ENCODE results near the gene ZFAND4.
"Not testable (repeated sequence)": the region's sequence is repeated elsewhere in the genome, so short reads cannot be mapped to it uniquely, and the experiment has no call there.

Gene ZFAND4

DNA sequence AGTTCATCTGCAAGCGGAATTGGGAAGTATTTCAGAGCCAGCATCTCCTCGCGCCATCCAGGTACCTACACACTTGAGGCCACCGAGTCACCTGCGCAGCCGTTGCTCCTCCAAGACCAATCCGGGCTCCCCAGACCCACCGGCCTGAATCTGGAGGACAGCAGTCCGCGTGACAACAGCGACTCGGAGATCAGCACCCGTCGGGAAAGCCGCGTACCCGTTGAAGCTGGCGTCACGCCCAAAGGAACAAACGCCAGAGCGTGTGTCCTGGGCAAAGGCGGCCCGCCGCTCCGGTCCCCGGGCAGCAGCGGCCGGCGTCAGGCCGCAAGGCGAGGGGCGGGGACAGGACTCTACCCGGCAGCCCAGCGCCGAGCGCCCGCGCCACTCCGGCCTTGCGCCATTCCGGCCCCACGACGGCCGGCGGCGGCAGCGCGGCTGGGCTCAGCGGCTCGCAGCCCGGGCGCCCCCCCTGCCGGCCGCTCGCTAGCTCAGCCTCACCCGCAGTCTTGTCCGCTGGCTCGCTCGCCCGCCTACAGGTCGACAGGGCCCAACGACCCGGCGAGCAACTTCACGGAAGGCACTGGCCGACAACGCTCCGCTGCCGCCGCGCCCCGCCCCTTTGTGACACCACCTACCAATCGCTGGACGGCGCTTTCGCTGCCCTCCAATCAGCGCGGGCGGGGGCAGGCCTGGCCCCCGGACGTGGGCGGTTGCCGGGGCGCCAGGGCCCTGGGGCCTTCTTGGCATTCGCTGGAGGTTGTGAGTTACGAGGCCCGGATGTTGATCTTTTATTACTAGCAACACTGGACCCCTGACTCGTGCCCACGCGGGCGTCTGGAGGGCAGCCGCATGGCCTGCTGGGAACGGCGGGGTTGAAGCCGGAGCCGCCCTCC, at the start of gene ZFAND4:
Gene ZFAND4, minus strand, starts transcription at position 592 of the 893 bp plus-strand sequence. CDS start 9,047 bp downstream, outside the sequence.
- peak; percentile 99 for DNase-seq (ENCODE audit: low spot score)

DNA sequence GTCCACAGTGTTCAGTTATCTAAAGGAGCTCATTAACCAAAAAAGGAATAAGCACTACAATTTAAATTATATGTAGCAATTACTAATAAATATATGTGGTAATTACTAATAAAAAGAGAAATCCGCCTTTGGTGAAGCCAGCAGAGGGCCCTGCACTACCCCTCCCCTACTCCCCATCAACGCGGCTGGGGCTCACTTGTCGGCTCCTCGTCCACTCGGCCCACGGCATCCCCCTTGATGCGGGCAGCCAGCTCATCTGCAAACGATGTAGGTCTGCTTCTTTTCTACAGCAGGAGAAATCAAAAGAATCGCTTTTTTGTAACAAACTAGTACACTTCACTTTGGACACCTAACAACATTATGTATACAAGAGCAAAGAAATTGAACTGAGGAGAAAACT, 48.9 kb upstream of the ZFAND4 start:
- DNase-seq (ENCODE audit: low spot score): not testable (repeated sequence)

DNA sequence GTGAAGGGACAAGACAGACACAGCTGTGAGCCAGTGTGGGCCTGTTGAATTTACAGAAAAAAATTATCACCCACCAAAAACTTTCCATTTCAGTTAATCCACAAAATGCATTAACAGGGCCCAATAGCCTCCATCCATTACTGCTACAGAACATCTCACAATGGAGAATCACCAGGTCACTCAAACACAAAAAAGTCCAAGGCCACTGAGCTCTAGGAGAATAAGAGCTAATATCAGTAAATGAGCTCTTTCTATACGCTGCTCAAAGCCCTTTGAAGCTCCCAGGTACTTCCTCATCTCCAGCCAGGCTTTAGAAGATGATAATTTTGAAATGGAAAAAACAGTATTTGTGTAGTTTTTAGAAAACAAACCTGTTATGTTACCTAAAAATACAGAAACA, 45.1 kb upstream of the ZFAND4 start:
- not testable (repeated sequence) for DNase-seq (ENCODE audit: low spot score)

DNA sequence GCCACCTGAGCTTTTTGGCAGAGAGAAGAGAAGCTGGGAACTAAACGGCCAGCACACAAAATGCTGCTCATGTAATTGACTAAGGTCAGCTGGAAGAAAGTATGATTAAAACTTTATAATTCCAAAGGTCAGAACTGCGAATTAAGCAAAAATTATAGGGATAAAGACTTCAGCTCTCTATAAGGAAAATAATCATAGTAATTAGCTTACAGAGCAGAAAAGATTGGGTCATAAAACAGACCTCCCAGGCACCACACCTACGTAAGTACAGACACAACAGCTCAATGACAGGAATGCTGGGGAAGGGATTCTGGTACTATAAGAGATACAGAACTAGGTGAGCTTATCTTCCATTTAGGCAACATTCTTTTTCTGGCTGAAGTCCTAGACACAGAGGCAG, 44.5 kb upstream of the ZFAND4 start:
- DNase-seq (ENCODE audit: low spot score): not testable (repeated sequence)

DNA sequence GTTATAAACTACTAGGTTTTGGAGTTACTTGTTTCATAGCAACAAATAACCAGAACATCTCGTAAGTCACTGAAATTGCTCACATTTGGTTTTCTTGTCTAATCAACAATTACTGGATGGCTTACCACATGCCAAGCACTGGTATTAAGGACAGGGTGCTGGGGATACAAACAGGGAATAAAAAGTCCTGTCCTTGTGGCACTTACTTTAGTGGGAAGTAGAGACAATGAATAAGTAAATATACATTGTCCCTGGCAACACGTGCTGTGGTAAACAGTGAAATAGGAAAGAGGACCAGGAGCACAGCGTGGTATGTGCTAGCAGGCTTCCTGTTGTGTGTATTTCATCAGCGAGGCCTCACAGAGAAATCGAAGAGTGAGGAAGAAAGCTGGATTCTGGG, 38.7 kb upstream of the ZFAND4 start:
- DNase-seq (ENCODE audit: low spot score): not testable (repeated sequence)

DNA sequence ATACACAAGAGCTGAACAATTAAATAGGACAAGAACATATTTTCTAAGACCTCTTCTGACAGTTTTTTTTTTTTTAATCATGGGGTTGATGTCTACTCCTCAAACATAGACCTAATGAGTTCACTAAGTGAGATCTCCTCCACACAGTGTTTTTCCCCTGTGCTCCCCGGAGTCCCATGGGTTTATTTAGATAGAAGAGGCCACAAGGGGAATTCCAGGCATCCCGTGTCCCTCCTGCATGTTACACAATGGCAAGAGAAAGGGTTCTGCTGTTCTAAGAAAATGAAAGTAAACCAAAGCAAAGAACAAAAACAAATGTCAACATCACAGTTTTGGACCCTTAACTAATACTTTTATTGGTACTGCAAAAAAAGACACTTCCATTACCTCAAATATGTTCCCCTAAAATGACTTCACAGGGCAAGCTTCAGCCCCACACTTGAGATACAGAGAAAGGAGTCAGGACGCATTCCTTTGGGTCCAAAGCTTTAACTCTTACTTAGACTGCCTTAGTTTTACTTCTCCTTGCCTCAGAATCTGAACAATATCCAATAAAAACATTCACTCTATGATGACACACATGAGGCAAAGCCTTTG, 37.7 kb upstream of the ZFAND4 start:
- peak; percentile 6 for DNase-seq (ENCODE audit: low spot score)

DNA sequence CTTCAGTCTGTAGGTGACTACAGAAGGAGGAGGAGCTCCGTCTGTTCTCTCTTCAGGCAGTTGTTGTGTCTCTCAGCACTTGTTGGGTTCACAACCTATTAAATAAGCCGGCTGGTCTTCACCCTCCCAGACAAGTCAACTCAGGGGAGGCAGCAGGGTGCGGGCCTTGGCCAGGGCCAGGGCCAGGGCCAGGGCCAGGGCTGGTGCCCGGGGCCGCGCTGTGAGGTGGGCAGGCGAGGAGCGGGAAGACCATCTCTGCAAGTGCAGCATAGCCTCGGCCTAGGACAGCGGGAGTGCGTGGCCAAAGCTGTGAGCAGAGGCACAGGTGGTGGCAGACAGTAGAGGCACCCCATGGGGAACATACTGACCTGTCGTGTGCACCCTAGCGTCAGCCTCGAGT, 5.9 kb upstream of the ZFAND4 start:
- DNase-seq (ENCODE audit: low spot score): not testable (repeated sequence)

DNA sequence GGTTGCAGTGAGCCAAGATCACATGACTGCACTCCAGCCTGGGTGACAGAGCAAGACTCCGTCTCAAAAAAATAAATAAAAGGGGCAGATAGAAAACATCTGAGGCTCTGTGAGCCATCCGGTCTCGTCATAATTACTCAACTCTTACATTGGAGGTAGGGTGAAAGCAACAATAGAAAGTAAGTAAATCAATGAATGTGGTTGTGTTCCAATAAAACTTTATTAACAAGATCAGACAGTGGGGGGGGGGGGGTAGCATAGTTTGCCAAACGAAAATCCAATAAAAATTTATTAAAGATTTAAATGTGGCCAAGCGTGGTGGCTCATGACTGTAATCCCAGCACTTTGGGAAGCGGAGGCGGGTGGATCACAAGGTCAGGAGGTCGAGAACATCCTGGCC, 2.8 kb upstream of the ZFAND4 start:
- DNase-seq (ENCODE audit: low spot score): no peak

DNA sequence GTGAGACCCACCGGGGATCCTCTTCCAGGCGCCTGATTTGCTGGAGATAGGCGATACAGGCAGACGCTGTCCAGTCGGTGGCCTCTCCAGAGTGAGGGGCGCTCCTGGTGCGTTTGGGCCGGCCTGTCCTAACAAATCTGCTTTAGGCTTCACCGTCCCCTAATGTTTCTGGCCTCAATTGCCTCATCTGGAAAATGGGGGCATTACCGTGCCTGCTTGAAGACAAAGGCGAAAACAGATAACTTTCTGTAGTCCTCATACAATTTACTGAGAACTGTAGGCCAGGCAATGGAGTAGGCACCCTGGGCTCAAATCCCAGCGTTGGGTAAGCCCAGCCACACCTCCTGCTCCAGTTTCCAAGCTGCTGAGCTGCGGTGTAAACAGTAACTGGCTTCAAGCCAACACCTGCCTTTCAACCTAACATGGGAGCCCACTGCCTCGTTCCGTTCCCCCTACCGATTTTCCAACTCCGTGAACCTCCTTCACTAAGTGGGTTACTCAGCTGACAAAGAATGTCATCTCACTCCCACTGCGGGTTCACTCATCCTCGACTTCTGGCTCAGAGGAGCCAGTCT, 589 bp upstream of the ZFAND4 start:
- DNase-seq (ENCODE audit: low spot score): peak; percentile 17

DNA sequence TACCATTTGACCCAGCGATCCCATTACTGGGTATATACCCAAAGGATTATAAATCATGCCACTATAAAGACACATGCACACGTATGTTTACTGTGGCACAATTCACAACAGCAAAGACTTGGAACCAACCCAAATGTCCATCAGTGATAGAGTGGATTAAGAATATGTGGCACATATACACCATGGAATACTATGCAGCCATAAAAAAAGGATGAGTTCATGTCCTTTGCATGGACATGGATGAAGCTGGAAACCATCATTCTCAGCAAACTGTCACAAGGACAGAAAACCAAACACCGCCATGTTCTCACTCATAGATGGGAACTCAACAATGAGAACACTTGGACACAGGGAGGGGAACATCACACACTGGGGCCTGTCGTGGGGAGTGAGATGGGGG, 1.3 kb downstream of the ZFAND4 start:
- DNase-seq (ENCODE audit: low spot score): not testable (repeated sequence)

DNA sequence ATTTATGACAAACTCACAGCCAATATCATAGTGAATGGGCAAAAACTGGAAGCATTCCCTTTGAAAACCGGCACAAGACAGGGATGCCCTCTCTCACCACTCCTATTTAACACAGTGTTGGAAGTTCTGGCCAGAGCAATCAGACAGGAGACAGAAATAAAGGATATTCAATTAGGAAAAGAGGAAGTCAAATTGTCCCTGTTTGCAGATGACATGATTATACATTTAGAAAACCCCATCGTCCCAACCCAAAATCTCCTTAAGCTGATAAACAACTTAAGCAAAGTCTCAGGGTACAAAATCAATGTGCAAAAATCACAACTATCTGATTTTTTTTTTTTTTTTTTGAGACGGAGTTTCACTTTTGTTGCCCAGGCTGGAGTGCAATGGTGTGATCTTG, 2.7 kb downstream of the ZFAND4 start:
- not testable (repeated sequence) for DNase-seq (ENCODE audit: low spot score)

DNA sequence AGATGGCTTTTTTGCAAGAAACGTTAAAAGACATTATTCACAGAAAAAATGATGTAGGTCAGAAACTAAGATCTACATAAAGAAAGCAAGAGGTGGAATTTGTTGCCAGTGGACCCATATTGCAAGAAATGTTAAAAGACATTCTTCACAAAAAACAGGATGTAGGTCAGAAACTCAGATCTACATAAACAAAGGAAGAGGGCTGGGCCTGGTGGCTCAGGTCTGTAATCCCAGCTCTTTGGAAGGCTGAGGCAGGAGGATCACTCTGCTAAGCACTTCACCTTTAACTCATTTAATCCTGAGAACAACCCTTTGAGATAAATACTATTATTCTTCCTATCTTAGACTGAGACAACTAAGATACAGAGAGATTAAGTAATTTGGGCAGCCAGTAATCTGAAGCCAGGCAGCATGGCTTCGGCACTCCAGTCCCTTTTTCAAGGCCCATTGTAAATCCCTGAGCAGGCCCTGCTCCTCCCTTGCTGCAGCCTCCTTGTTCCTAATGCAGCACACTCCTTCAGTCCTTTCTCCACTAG, 11.6 kb downstream of the ZFAND4 start:
- DNase-seq (ENCODE audit: low spot score): no peak

DNA sequence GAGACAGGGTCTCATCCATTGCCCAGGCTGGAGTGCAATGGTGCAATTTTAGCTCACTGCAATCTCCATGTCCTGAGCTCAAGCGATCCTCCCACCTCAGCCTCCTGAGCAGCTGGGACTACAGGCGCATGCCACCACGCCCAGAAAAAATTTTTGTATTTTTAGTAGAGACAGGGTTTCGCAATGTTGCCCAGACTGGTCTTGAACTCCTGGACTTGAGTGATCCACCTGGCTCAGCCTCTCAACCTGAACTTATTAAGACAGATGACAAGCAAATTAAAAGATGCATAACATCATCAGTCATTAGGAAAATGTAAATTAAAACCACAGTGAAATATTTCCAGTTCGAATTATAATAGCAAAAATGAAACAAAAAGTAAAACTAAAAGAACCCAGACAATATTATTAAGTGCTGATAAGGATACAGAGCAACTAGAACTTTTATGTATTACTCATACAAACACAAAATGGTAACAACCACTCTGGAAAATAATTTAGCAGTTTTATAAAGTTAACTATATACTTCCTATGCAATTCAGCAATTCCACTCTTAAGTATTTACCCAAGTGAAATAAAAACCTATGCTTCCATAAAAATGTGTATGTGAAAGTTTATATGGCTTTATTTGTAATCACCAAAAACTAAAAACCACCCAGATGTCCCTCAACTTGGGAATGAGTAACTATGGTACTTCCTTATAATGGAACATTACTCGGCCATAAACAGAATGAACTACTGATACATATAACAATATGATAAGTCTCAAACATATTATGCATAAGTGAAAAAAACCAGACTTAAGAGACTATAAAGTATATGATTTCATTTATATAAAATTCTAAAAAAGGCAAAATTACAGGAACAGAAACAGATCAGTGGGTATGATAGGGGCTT, 15.3 kb downstream of the ZFAND4 start:
- no peak for DNase-seq (ENCODE audit: low spot score)

DNA sequence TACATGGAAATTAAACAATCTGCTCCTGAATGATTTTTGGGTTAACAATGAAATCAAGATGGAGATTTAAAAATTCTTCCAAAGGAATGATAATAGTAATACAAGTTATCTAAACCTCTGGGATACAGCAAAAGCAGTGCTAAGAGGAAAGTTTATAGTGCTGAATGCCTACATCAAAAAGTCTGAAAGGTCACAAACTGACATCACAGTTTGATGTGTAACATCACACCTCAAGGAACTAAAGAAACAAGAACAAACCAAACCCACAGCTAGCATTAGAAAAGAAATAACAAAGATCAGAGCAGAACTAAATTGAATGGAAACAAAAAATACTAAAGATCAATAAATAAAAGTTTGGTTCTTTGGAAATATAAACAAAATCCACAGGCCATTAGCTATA, 17.4 kb downstream of the ZFAND4 start:
- DNase-seq (ENCODE audit: low spot score): no peak

DNA sequence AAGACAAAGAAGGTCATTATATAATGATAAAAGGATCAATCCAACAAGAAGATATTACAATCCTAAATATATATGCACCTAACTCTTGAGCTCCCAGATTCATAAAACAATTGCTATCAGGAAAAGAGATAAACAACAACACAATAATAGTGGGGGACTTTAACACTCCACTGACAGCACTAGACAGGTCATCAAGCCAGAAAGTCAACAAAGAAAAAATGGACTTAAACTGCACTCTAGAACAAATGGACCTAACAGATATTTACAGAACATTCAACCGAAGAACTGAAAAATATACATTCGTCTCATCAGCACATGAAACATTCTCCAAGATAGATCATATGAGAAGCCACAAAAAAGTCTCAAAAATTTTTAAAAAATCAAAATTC, 17.8 kb downstream of the ZFAND4 start:
- not testable (repeated sequence) for DNase-seq (ENCODE audit: low spot score)

DNA sequence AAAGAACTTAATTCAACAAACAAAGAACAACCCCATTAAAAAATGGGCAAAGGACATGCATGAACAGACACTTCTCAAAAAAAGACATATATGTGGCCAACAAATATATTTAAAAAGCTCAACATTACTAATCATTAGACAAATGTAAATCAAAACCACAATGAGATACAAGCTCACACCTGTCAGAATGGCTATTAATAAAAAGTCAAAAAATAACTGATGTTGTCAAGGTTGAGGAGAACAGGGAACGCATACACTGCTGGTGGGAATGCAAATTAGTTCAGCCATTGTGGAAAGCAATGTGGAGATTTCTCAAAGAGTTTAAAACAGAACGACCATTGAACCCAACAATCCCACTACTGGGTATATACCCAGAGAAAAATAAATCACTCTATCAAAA, 19.1 kb downstream of the ZFAND4 start:
- DNase-seq (ENCODE audit: low spot score): no peak

DNA sequence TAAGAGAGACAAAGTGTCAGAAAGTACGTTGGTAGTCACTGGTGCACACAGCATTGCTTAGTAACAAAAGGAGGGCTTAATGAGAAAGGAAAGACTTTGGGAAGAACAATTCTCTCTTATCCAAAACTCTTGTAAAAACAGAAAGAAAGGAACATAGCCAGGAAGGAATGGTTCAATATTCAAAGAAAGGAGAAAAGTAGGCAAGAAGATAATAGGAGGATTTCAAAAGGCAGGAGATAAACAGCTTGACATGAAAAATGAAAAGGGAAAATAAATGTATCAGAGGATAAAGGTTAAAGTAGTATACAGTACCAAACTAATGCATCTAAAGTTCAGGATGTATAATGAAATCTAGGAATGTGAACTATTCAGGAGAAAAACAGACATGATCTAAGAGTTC, 20.1 kb downstream of the ZFAND4 start:
- DNase-seq (ENCODE audit: low spot score): no peak

DNA sequence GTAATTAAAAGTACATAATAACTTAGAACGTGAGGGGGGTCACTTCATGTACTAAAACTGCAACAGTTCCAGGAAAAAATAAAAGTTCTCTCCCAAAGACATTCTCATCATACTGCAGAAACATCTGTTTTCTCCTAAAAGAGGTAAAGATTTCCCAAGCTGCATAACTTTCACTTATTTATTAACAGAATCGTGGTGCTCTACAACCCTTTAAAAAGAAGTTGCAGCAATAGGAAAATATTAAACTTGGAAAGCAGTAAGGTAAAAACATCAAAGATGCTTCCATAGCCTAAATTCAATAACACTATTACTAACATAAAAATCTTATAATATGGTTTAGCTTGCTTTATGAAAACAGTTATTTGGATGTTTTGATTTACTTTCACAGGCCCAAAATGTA, 23.3 kb downstream of the ZFAND4 start:
- DNase-seq (ENCODE audit: low spot score): no peak

DNA sequence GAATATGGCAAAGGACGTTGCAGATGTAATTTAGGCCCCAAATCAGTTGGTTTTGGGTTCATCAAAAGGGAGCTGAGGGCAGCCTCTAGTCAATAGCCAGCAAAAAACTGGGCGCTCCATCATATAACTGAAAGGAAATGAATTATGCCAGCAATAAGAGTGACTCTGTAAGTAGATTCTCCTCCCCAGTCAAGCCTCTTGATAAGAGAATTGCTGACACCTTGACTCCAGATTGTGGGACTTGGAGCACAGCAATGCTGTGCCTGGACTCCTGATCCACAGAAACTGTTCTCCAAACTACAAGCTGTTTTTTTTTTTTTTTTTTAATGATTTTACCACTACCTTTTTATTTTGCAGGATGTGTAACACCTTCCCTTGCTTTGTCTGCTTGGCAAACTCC, 25.5 kb downstream of the ZFAND4 start:
- no peak for DNase-seq (ENCODE audit: low spot score)

DNA sequence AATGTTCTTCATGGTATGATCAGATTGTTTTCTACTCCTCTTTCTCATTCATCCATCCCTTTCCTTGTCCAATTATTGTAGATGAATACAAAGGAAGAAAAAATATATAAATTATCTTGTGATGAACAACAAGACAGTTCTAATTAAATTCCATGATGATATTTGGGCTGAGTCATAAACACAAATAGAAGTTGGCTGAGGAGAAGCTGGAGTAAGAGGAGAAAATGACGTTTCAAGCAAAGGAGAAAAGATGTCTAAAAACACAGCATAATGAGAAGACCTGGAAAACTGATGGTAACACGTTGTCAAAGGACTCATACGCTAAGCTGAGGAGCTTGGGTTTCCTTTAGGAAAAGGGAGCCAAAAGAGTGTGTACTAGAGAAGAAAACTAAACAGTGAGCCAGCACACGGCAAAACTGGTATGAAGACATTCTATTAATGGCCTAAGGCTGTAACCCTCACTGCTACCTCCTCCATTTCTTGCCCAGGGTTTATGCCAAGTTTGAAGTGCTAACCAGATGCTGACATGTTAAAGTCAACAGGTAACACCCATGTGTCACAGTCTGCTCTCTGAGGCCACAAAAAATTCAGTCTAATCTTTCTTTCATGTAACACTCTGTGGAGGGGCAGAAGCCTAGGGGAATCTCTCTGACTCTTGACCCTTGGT, 26.1 kb downstream of the ZFAND4 start:
- no peak for DNase-seq (ENCODE audit: low spot score)

DNA sequence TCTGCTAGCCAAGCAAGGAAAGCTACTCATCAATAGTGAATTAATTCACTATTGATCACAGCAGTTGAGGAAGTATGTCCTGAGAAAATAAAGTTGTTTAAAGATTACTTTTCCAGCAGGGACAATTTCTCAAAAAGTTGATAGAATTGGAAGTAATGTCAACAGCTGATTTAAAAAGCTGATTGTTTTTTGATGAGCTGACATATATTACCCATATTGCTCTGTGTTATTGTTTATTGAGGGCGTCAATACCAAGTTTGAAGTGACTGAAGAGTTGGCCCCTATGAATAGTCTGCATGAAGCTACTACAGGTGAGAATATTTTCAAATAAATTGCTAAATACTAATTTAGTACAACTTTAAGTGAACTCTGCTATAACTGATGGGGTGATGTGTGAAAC, 28.0 kb downstream of the ZFAND4 start:
- no peak for DNase-seq (ENCODE audit: low spot score)

Measured in AG20443 (cell line).